ENCODE data around the gene HS3ST1. TPM values are rescaled to one million over a fixed set of nuclear protein-coding genes. Genes with fewer than 3 reads are reported as not detected.

HS3ST1 gene
- total RNA-seq, 1 experiment from 2014 or later = 0.21 TPM

- Histone ChIP-seq H3K27ac (ENCODE audit: low read length) (no peak overlapping the region), H3K9me3 (ENCODE audit: control insufficient read depth, insufficient read depth, low read depth, low read length) (no peaks in the 10 kb centered on the region), H3K36me3 (ENCODE audit: control insufficient read depth, insufficient read depth, low read length) (peaks cover 10% of the 10 kb centered on the region; the same call in 1 of the 2 replicates), H3K4me3 (ENCODE audit: low read depth in 2 of 2, low read length in 2 of 2) (peak overlapping the region in 1 of 2 experiments; percentile 5; a peak in 2 of 4 replicates), H3K27me3 (ENCODE audit: control insufficient read depth, insufficient read depth, low read length) (no peaks in the 10 kb centered on the region; the same call in 1 of the 2 replicates), H3K4me1 (ENCODE audit: control insufficient read depth, insufficient read depth, low read length) (no peaks in the 10 kb centered on the region)
- ChIA-PET CTCF (interaction anchor here (0.7 kb wide), 1 partner anchor 50 kb away, joined by 10 read pairs; no protein-coding TSS in a partner anchor), POLR2A (no interaction called here)
- in situ Hi-C loops (cut with HindIII; ENCODE audit: low pct_unique_long_range_greater_than_20kb, low sequenced_read_pairs) (no loop called here), intact Hi-C loops (cut with micrococcal nuclease; ENCODE audit: unreplicated experiment) (no loop called here)
- DNase-seq (ENCODE audit: low read depth, low spot score) (no peak), ATAC-seq (no peak)
- BruUV-seq (replicated peaks) = no TSS peak
- TF ChIP-seq REST (IDR thresholded peaks at IDR 0.05; ENCODE audit: insufficient read depth in 1 of 2, low read depth in 2 of 2, low read length in 1 of 2) (no peak), SIN3A (IDR thresholded peaks at IDR 0.05; ENCODE audit: borderline replicate concordance, insufficient read depth, low read depth, low read length) (no peak), POLR2AphosphoS5 (IDR thresholded peaks at IDR 0.05; ENCODE audit: low read depth, low read length) (no peak), CTCF (IDR thresholded peaks at IDR 0.05) (no peak)
These were observed 1.8 kb upstream of the HS3ST1 start for GRCh38 chr4:11430536-11430935.

- DNase-seq (ENCODE audit: low read depth, low spot score) (no peak), ATAC-seq (no peak)
- in situ Hi-C loops (cut with HindIII; ENCODE audit: low pct_unique_long_range_greater_than_20kb, low sequenced_read_pairs) (no loop called here), intact Hi-C loops (cut with micrococcal nuclease; ENCODE audit: unreplicated experiment) (loop anchor here (2.0 kb wide), 1 partner anchor 847 kb away; no protein-coding TSS in a partner anchor)
- peak overlapping the region; percentile 44 to 82 for H3K4me3 ChIP-seq (ENCODE audit: low read depth in 2 of 2, low read length in 2 of 2)
- TF ChIP-seq SIN3A (IDR thresholded peaks at IDR 0.05; ENCODE audit: borderline replicate concordance, insufficient read depth, low read depth, low read length) (no peak), POLR2AphosphoS5 (IDR thresholded peaks at IDR 0.05; ENCODE audit: low read depth, low read length) (no peak), TCF7L2 (IDR thresholded peaks at IDR 0.05; ENCODE audit: low read depth, low read length) (no peak), CTCF (IDR thresholded peaks at IDR 0.05) (no peak), REST (IDR thresholded peaks at IDR 0.05; ENCODE audit: insufficient read depth in 1 of 2, low read depth in 2 of 2, low read length in 1 of 2) (no peak)
- ChIA-PET POLR2A (no interaction called here), CTCF (no interaction called here)
- no peaks in the 10 kb centered on the region; the same call in 1 of the 2 replicates for H3K27me3 ChIP-seq (ENCODE audit: control insufficient read depth, insufficient read depth, low read length)
- H3K36me3 ChIP-seq (ENCODE audit: control insufficient read depth, insufficient read depth, low read length) = peaks cover 10% of the 10 kb centered on the region; the same call in 1 of the 2 replicates
- no peak overlapping the region for H3K27ac ChIP-seq (ENCODE audit: low read length)
- H3K9me3 ChIP-seq (ENCODE audit: control insufficient read depth, insufficient read depth, low read depth, low read length) = no peaks in the 10 kb centered on the region
- no peaks in the 10 kb centered on the region for H3K4me1 ChIP-seq (ENCODE audit: control insufficient read depth, insufficient read depth, low read length)
- BruUV-seq (replicated peaks) = no TSS peak
These were observed 978 bp upstream of the HS3ST1 start for GRCh38 chr4:11429699-11430045.

Data from Panc1 (cell line).